Measurements from ENCODE around the gene MAST4. TPM values are rescaled to one million over a fixed set of nuclear protein-coding genes. Genes with fewer than 3 reads are reported as not detected.

The MAST4 gene
- total RNA-seq, 1 donor from 2014 or later: 55.2 TPM

DNA sequence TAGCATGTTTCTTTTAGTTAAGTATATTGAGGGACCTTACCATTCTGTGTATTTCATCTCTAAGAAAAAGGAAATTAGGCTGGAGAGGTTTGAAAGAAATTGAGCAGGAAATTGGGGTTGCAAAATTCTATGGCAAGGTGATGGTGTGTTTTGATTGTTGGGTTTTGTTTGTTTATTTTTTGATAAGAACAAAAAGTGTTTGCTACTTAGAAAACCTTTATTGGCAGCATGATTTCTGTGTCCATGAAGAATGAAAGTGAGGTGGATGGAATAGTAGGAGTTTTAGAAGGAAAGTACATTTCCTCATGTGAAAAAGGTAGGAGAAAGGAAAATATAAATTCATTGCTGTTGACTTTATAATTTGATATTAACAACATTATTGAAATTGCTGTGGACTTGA lies 433.3 kb downstream of the MAST4 start:
- peaks cover 2 to 28% of the 10 kb centered on the region in 2 donors for H3K4me1 ChIP-seq

DNA sequence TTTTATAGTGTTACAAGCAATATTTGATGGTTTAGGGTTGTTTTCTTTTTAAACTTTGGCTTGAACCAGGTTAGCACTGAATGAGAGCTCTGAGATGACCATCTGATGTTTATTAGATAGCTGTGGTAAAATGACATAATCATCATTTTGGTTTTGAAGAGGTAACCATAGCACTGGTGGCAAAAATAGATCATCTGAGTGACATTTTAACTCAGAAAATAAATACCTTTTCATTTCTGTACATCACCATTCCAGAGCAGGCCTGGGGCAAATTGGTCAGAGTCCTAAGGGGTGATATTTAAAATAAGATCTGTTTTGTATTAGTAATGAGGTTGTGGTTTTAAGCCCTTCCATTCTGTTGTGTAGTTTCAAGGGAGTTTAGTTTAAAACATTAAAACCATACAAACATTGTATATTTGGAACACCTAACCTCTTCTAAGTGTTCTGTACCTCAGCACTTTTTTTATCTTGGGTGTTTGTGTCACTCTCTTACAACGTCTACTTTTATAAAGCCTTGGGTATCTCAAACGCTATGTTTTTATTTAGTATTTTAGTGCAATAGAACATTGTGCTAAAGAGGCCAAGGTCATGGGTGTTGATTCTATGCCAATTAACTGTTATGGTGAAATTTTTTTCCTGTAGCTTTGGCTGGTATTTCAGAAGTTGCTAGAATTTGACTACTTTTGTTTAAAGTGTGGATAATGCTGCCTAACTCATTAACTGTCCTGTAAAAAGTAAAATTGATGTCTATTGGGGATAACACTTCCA lies 434.3 kb downstream of the MAST4 start:
- Histone ChIP-seq H3K4me3 (no peak overlapping the region), H3K9me3 (no peaks in the 10 kb centered on the region), H3K36me3 (no peaks in the 10 kb centered on the region), H3K27ac (peak overlapping the region in 1 of 2 donors; percentile 12), H3K27me3 (no peaks in the 10 kb centered on the region), H3K4me1 (peaks cover 2 to 28% of the 10 kb centered on the region in 2 donors)
- intact Hi-C loops (cut with DNase I): no loop called here
- TF ChIP-seq CTCF (IDR thresholded peaks at IDR 0.05): no peak
- DNase-seq (ENCODE audit: low spot score in 2 of 2): no peak

More for the DNA sequence above, 433.3 kb downstream of the MAST4 start:
- no peaks in the 10 kb centered on the region for H3K36me3 ChIP-seq
- no peak for TF ChIP-seq CTCF (IDR thresholded peaks at IDR 0.05)
- DNase-seq (ENCODE audit: low spot score in 2 of 2): no peak
- H3K27ac ChIP-seq: no peak overlapping the region
- H3K27me3 ChIP-seq: no peaks in the 10 kb centered on the region
- H3K4me3 ChIP-seq: no peak overlapping the region
- intact Hi-C loops (cut with DNase I): no loop called here
- H3K9me3 ChIP-seq: no peaks in the 10 kb centered on the region

- H3K4me1 ChIP-seq: peaks cover 2 to 28% of the 10 kb centered on the region in 2 donors
- TF ChIP-seq CTCF (IDR thresholded peaks at IDR 0.05): no peak
- H3K9me3 ChIP-seq: no peaks in the 10 kb centered on the region
- H3K27me3 ChIP-seq: no peaks in the 10 kb centered on the region
- no peak for DNase-seq (ENCODE audit: low spot score in 2 of 2)
- intact Hi-C loops (cut with DNase I): no loop called here
- H3K36me3 ChIP-seq: no peaks in the 10 kb centered on the region
- H3K27ac ChIP-seq: peak overlapping the region in 1 of 2 donors; percentile 24
- H3K4me3 ChIP-seq: no peak overlapping the region
These were observed 434.9 kb downstream of the MAST4 start for GRCh38 chr5:67031057-67031443.

- H3K27me3 ChIP-seq: no peaks in the 10 kb centered on the region
- TF ChIP-seq CTCF (IDR thresholded peaks at IDR 0.05): no peak
- DNase-seq (ENCODE audit: low spot score in 2 of 2): no peak
- peaks cover 2 to 28% of the 10 kb centered on the region in 2 donors for H3K4me1 ChIP-seq
- intact Hi-C loops (cut with DNase I): no loop called here
- no peaks in the 10 kb centered on the region for H3K9me3 ChIP-seq
- no peak overlapping the region for H3K27ac ChIP-seq
- H3K36me3 ChIP-seq: no peaks in the 10 kb centered on the region
- H3K4me3 ChIP-seq: no peak overlapping the region
These were observed 435.5 kb downstream of the MAST4 start for GRCh38 chr5:67031692-67032091.

- Histone ChIP-seq H3K36me3 (no peaks in the 10 kb centered on the region), H3K4me3 (no peak overlapping the region), H3K4me1 (peaks cover 2 to 30% of the 10 kb centered on the region in 2 donors), H3K27ac (no peak overlapping the region), H3K27me3 (no peaks in the 10 kb centered on the region), H3K9me3 (no peaks in the 10 kb centered on the region)
- no peak for TF ChIP-seq CTCF (IDR thresholded peaks at IDR 0.05)
- intact Hi-C loops (cut with DNase I): no loop called here
- no peak for DNase-seq (ENCODE audit: low spot score in 2 of 2)
These were observed 436.9 kb downstream of the MAST4 start for GRCh38 chr5:67032921-67033664.
